Caco-2 (cell line): ENCODE data around the gene PLCB2. TPM values are rescaled to one million over a fixed set of nuclear protein-coding genes. Genes with fewer than 3 reads are reported as not detected.

Experiments
- Bru-seq: library from RNA; stranded (reverse); fragments of 400-500 nt; gene quantifications from one replicate; lab custom pipeline; 2021; lab: Mats Ljungman, UMichigan
- BruChase-seq, 2 experiments: library from RNA; stranded (reverse); fragments of 400-500 nt; gene quantifications; one replicate each; lab custom pipeline; 2021; lab: Mats Ljungman, UMichigan
- BruUV-seq: library from RNA; stranded (reverse); fragments of 400-500 nt; replicated peaks from 2 replicates; lab custom pipeline; 2021; lab: Mats Ljungman, UMichigan
- CTCF ChIA-PET: fragments of 300-600 bp; sonication (Branson Sonifier 250); formaldehyde crosslinking; loops from one replicate; lab custom pipeline; 2022; ENCODE audit warnings: antibody characterized with exemption; lab: Charles Lee
- POLR2A ChIA-PET: fragments of 300-600 bp; sonication (Branson Sonifier 250); formaldehyde crosslinking; loops from one replicate; lab custom pipeline; 2022; ENCODE audit warnings: antibody characterized with exemption; lab: Charles Lee
- DNase-seq, 2 experiments: peaks; one replicate each; pipeline versions ENCODE4 v3.0.0 to v3.0.0-alpha.2; 2020 to 2022
- H3K27me3 ChIP-seq: replicated peaks from 2 replicates; pipeline ENCODE4 v1.6.0; 2011; ENCODE audit warnings: low read length; ENCODE audit not compliant: control insufficient read depth, insufficient read depth
- H3K36me3 ChIP-seq: 2 replicates; pipeline ENCODE4 v1.5.1; 2011; ENCODE audit warnings: low read length; ENCODE audit not compliant: control insufficient read depth, insufficient read depth
- H3K4me1 ChIP-seq: fragments of 250-450 bp; sonication (Bioruptor Pico); 2 replicates; pipeline ENCODE4 v1.5.1; 2020; ENCODE audit warnings: mild to moderate bottlenecking
- H3K4me3 ChIP-seq: 2 replicates; pipeline ENCODE4 v1.5.1; 2011; ENCODE audit warnings: low read depth, mild to moderate bottlenecking, control low read depth, low read length
- H3K9me3 ChIP-seq: fragments of 250-450 bp; sonication (Bioruptor Pico); 2 replicates; pipeline ENCODE4 v1.5.1; 2020; ENCODE audit warnings: mild to moderate bottlenecking, moderate library complexity
- H3K27ac Mint-ChIP-seq: one replicate; pipeline ENCODE4 v1.8.0; 2022; ENCODE audit warnings: mixed read lengths; ENCODE audit not compliant: unreplicated experiment
- H3K27me3 Mint-ChIP-seq: one replicate; pipeline ENCODE4 v1.8.0; 2022; ENCODE audit warnings: mixed read lengths; ENCODE audit not compliant: insufficient read depth, unreplicated experiment
- H3K36me3 Mint-ChIP-seq: one replicate; pipeline ENCODE4 v1.8.0; 2022; ENCODE audit warnings: mild to moderate bottlenecking, mixed read lengths; ENCODE audit not compliant: insufficient read depth, unreplicated experiment
- H3K4me1 Mint-ChIP-seq: one replicate; pipeline ENCODE4 v1.8.0; 2022; ENCODE audit warnings: low read depth, mixed read lengths; ENCODE audit not compliant: unreplicated experiment
- H3K4me3 Mint-ChIP-seq: one replicate; pipeline ENCODE4 v1.8.0; 2022; ENCODE audit warnings: mild to moderate bottlenecking, moderate library complexity, mixed read lengths; ENCODE audit not compliant: unreplicated experiment
- H3K9me3 Mint-ChIP-seq: one replicate; pipeline ENCODE4 v1.8.0; 2022; ENCODE audit warnings: mixed read lengths; ENCODE audit not compliant: unreplicated experiment
- intact Hi-C: fragments of 100-400 bp; cut with micrococcal nuclease; formaldehyde crosslinking; loops from one replicate; pipeline ENCODE4 v1.10.0; 2022; ENCODE audit not compliant: unreplicated experiment
- long read RNA-seq: library from polyadenylated mRNA; stranded (forward); transcript quantifications from one replicate; pipeline ENCODE4 v2.0.0, GENCODE V29; 2022
- total RNA-seq: library from RNA; stranded (reverse); gene quantifications from 2 replicates; pipeline ENCODE4 v1.2.3, GENCODE V29; 2022
- TF ChIP-seq, protein P1 (sequence below), 2 experiments: fragments of 200-600 bp in 1 of 2; IDR thresholded peaks; 1 replicate in 1 of 2; 2 replicates in 1 of 2; pipeline versions ENCODE4 v1.5.1 to v1.8.0; 2011 to 2022; ENCODE audit warnings: antibody characterized with exemption in 1 of 2, control low read depth in 1 of 2, inconsistent platforms in 1 of 2, low read depth in 1 of 2, low read length in 1 of 2, mild to moderate bottlenecking in 1 of 2, moderate library complexity in 1 of 2; ENCODE audit not compliant: insufficient read depth in 1 of 2, severe bottlenecking in 1 of 2, unreplicated experiment in 1 of 2

Gene PLCB2, protein sequence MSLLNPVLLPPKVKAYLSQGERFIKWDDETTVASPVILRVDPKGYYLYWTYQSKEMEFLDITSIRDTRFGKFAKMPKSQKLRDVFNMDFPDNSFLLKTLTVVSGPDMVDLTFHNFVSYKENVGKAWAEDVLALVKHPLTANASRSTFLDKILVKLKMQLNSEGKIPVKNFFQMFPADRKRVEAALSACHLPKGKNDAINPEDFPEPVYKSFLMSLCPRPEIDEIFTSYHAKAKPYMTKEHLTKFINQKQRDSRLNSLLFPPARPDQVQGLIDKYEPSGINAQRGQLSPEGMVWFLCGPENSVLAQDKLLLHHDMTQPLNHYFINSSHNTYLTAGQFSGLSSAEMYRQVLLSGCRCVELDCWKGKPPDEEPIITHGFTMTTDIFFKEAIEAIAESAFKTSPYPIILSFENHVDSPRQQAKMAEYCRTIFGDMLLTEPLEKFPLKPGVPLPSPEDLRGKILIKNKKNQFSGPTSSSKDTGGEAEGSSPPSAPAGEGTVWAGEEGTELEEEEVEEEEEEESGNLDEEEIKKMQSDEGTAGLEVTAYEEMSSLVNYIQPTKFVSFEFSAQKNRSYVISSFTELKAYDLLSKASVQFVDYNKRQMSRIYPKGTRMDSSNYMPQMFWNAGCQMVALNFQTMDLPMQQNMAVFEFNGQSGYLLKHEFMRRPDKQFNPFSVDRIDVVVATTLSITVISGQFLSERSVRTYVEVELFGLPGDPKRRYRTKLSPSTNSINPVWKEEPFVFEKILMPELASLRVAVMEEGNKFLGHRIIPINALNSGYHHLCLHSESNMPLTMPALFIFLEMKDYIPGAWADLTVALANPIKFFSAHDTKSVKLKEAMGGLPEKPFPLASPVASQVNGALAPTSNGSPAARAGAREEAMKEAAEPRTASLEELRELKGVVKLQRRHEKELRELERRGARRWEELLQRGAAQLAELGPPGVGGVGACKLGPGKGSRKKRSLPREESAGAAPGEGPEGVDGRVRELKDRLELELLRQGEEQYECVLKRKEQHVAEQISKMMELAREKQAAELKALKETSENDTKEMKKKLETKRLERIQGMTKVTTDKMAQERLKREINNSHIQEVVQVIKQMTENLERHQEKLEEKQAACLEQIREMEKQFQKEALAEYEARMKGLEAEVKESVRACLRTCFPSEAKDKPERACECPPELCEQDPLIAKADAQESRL
- total RNA-seq (4.0 and 4.7 TPM in 2 replicates), Bru-seq, nascent RNA (percentile 25 among the genes with signal in this experiment), BruChase-seq, experiment 1, labeled RNA remaining after a 2-hour chase (percentile 17 among the genes with signal in this experiment), BruChase-seq, experiment 2, labeled RNA remaining after a 6-hour chase (percentile 24 among the genes with signal in this experiment)
- long read RNA-seq, partial matches to known transcripts = 3 of 8 reads
- long read RNA-seq, other reads (novel, unspliced or antisense) = 4 of 8 reads

DNA sequence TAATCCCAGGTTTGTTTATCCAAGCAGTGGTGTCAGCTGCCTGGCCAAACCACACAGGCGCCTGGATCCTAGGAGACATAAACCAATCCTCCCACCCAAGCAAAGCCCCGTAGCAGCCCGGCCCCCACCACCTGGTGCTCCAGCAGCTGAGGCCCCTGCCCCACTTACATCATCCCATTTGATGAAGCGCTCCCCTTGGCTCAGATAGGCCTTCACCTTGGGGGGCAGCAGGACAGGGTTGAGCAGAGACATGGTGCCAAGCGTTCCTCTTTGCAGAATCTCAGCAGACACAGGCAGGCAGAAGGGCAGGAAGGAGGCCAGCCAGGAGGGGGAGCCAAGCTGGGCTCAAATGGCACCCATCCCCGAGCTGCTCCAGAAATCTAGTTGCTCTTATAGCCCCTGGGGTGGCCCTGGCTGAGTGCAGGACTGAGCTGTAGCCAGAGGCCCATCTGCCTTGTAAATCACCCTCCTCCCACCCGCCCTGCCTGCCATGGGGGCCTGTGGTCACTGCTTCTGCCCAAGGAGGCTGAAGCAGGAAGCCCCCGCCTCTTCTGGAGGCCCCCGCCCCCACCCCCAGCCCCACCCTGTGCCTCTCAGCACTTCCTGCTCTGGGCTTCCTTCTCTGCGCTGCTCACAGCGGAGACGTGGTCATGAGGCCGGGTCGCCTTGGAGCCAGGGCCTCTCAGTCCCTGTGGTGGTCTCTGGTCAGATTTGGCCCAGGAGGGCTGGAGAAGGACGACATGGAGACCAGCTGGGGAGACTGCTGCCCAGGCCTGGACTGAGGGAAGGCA, at the start of gene PLCB2:
Gene PLCB2, minus strand, starts transcription at position 515 of the 791 bp plus-strand sequence. Its CDS starts 263 bp downstream, at position 252.
- Mint-ChIP-seq H3K4me3 (no peak within 1 kb of the TSS), H3K27me3 (peaks cover 3% of the 10 kb centered on the region), H3K9me3 (no peaks in the 10 kb centered on the region), H3K36me3 (no peaks in the 10 kb centered on the region), H3K27ac (no peak within 1 kb of the TSS), H3K4me1 (no peaks in the 10 kb centered on the region)
- Histone ChIP-seq H3K36me3 (no peaks in the 10 kb centered on the region), H3K4me3 (no peak within 1 kb of the TSS), H3K9me3 (no peaks in the 10 kb centered on the region), H3K4me1 (no peaks in the 10 kb centered on the region), H3K27me3 (no peaks in the 10 kb centered on the region)
- CTCF ChIA-PET = interaction anchor here (0.6 to 4.2 kb wide), 10 partner anchors 11 to 133 kb away, joined by 3 to 34 read pairs (median 4); partner anchors contain the start of genes ANKRD63 and BAHD1
- peak in 1 of 2 experiments; percentile 36 for DNase-seq
- no TSS peak for BruUV-seq
- intact Hi-C loops = no loop called here
- POLR2A ChIA-PET = no interaction called here
- TF ChIP-seq, protein P1, sequence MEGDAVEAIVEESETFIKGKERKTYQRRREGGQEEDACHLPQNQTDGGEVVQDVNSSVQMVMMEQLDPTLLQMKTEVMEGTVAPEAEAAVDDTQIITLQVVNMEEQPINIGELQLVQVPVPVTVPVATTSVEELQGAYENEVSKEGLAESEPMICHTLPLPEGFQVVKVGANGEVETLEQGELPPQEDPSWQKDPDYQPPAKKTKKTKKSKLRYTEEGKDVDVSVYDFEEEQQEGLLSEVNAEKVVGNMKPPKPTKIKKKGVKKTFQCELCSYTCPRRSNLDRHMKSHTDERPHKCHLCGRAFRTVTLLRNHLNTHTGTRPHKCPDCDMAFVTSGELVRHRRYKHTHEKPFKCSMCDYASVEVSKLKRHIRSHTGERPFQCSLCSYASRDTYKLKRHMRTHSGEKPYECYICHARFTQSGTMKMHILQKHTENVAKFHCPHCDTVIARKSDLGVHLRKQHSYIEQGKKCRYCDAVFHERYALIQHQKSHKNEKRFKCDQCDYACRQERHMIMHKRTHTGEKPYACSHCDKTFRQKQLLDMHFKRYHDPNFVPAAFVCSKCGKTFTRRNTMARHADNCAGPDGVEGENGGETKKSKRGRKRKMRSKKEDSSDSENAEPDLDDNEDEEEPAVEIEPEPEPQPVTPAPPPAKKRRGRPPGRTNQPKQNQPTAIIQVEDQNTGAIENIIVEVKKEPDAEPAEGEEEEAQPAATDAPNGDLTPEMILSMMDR (IDR thresholded peaks at IDR 0.05; ENCODE audit: insufficient read depth in 1 of 2, low read depth in 1 of 2, low read length in 1 of 2, severe bottlenecking in 1 of 2, unreplicated experiment in 1 of 2) = peak in 1 of 2 experiments; percentile 28

DNA sequence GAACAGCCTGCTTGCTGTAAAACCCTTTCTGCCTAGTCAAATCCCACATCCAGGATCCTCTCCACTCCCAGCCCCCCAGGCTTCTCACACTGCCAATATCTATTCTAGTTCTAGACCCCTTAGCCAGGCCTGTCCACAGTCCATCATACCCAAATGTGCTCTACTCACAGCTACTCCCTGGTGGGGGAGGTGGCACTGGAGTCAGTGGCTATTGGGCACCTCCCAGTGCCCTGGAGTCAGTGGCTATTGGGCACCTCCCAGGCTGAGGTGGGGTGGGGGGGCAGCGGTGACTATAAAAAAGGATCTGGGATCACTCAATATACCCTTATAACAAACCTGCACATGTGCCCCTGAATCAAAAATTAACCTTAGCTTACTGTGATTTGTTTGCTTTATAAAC, 49.5 kb upstream of the PLCB2 start:
- H3K4me1 ChIP-seq = peaks cover 37% of the 10 kb centered on the region
- peak overlapping the region; percentile 50 for H3K4me3 ChIP-seq
- intact Hi-C loops = no loop called here
- no peaks in the 10 kb centered on the region for H3K9me3 ChIP-seq
- POLR2A ChIA-PET = no interaction called here
- H3K27me3 Mint-ChIP-seq = no peaks in the 10 kb centered on the region
- TF ChIP-seq, protein P1 (IDR thresholded peaks at IDR 0.05; ENCODE audit: insufficient read depth in 1 of 2, low read depth in 1 of 2, low read length in 1 of 2, severe bottlenecking in 1 of 2, unreplicated experiment in 1 of 2) = no peak
- H3K4me3 Mint-ChIP-seq = peak overlapping the region; percentile 88
- no peak for DNase-seq
- peaks cover 9% of the 10 kb centered on the region for H3K36me3 Mint-ChIP-seq
- no peak overlapping the region for H3K27ac Mint-ChIP-seq
- no peaks in the 10 kb centered on the region for H3K9me3 Mint-ChIP-seq
- peaks cover 49% of the 10 kb centered on the region for H3K4me1 Mint-ChIP-seq
- H3K36me3 ChIP-seq = no peaks in the 10 kb centered on the region; the same call in 1 of the 2 replicates
- H3K27me3 ChIP-seq = no peaks in the 10 kb centered on the region
- CTCF ChIA-PET = interaction anchor here (1.4 kb wide), 1 partner anchor 13 kb away, joined by 4 read pairs; no protein-coding TSS in a partner anchor
- no TSS peak for BruUV-seq
